Esophagus (tissue), 2 donors: ENCODE measurements around the gene BPIFB6. TPM values are rescaled to one million over a fixed set of nuclear protein-coding genes. Genes with fewer than 3 reads are reported as not detected.

Experiments used
- H3K27ac ChIP-seq, 2 donors: one replicate each; pipeline ENCODE4 v1.5.1; 2013; ENCODE audit warnings: low read depth in 2 of 2, mild to moderate bottlenecking in 2 of 2, inconsistent platforms in 1 of 2, low read length in 1 of 2, moderate library complexity in 1 of 2
- H3K27me3 ChIP-seq, 2 donors: one replicate each; pipeline ENCODE4 v1.6.1; 2013; ENCODE audit warnings: low read length in 2 of 2, control low read depth in 1 of 2, mild to moderate bottlenecking in 1 of 2; ENCODE audit not compliant: insufficient read depth in 2 of 2, control insufficient read depth in 1 of 2
- H3K36me3 ChIP-seq, 2 donors: one replicate each; pipeline ENCODE4 v1.6.1; 2013; ENCODE audit warnings: low read length in 1 of 2; ENCODE audit not compliant: control insufficient read depth in 2 of 2, insufficient read depth in 2 of 2
- H3K4me1 ChIP-seq, 2 donors: one replicate each; pipeline ENCODE4 v1.6.1; 2013; ENCODE audit warnings: low read length in 1 of 2; ENCODE audit not compliant: control insufficient read depth in 2 of 2, insufficient read depth in 2 of 2
- H3K4me3 ChIP-seq, 2 donors: one replicate each; pipeline ENCODE4 v1.5.1; 2013; ENCODE audit warnings: low read length in 2 of 2, mild to moderate bottlenecking in 2 of 2, low read depth in 1 of 2, moderate library complexity in 1 of 2
- H3K9me3 ChIP-seq, 2 donors: one replicate each; pipeline ENCODE4 v1.6.1; 2013; ENCODE audit warnings: mild to moderate bottlenecking in 2 of 2, low read depth in 1 of 2, low read length in 1 of 2, moderate library complexity in 1 of 2; ENCODE audit not compliant: control insufficient read depth in 2 of 2, insufficient read depth in 1 of 2
- WGBS, 2 donors: extraction: QIAGEN DNeasy Blood & Tissue Kit; methylation state at CpG; one replicate each; pipeline ENCODE4 v1.1.7; 2013; 5-methylcytosine and 5-hydroxymethylcytosine counted together
- polyA plus RNA-seq, 2 donors: library from polyadenylated mRNA; stranded (reverse); fragments of 200-250 nt; gene quantifications; one replicate each; pipeline ENCODE4 v1.2.3, GENCODE V29; 2013
- donor health status: healthy with polysubstance abuse.
- donor health status: Bipolar disorder and iron deficiency.

The BPIFB6 gene
- polyA plus RNA-seq, 2 donors = not detected

GRCh38 chr20:33022694-33023438 lies 8.6 kb upstream of the BPIFB6 start:
- Histone ChIP-seq H3K9me3 (no peaks in the 10 kb centered on the region), H3K27me3 (no peaks in the 10 kb centered on the region), H3K27ac (no peak overlapping the region), H3K36me3 (no peaks in the 10 kb centered on the region), H3K4me1 (no peaks in the 10 kb centered on the region), H3K4me3 (no peak overlapping the region)
- 61 to 72% methylated on average over 7 of the region's 7 CpGs for WGBS, 2 donors

GRCh38 chr20:33023439-33024242 lies 7.8 kb upstream of the BPIFB6 start:
- 70 to 73% methylated on average over 6 of the region's 6 CpGs for WGBS, 2 donors

GRCh38 chr20:33024243-33024560 lies 7.2 kb upstream of the BPIFB6 start:
- H3K4me3 ChIP-seq = no peak overlapping the region
- H3K9me3 ChIP-seq = no peaks in the 10 kb centered on the region
- no peaks in the 10 kb centered on the region for H3K27me3 ChIP-seq
- no peak overlapping the region for H3K27ac ChIP-seq
- H3K4me1 ChIP-seq = no peaks in the 10 kb centered on the region
- H3K36me3 ChIP-seq = no peaks in the 10 kb centered on the region
- WGBS, 2 donors = 69 to 82% methylated on average over 1 of the region's 1 CpG

More at GRCh38 chr20:33023439-33024242, 7.8 kb upstream of the BPIFB6 start:
- Histone ChIP-seq H3K4me1 (no peaks in the 10 kb centered on the region), H3K27ac (no peak overlapping the region), H3K27me3 (no peaks in the 10 kb centered on the region), H3K4me3 (no peak overlapping the region), H3K36me3 (no peaks in the 10 kb centered on the region), H3K9me3 (no peaks in the 10 kb centered on the region)

- H3K36me3 ChIP-seq = no peaks in the 10 kb centered on the region
These were observed 6.7 kb upstream of the BPIFB6 start for GRCh38 chr20:33024609-33025317.

GRCh38 chr20:33025318-33025876 lies 6.1 kb upstream of the BPIFB6 start:
- H3K36me3 ChIP-seq = no peaks in the 10 kb centered on the region
- H3K27ac ChIP-seq = no peak overlapping the region
- H3K4me3 ChIP-seq = no peak overlapping the region
- no peaks in the 10 kb centered on the region for H3K9me3 ChIP-seq
- H3K27me3 ChIP-seq = no peaks in the 10 kb centered on the region
- WGBS, 2 donors = 50 to 86% methylated on average over 9 of the region's 9 CpGs
- no peaks in the 10 kb centered on the region for H3K4me1 ChIP-seq

More at GRCh38 chr20:33024609-33025317, 6.7 kb upstream of the BPIFB6 start:
- no peaks in the 10 kb centered on the region for H3K9me3 ChIP-seq
- no peaks in the 10 kb centered on the region for H3K4me1 ChIP-seq
- no peaks in the 10 kb centered on the region for H3K27me3 ChIP-seq
- no peak overlapping the region for H3K4me3 ChIP-seq
- no peak overlapping the region for H3K27ac ChIP-seq
- WGBS, 2 donors = 63 to 65% methylated on average over 5 of the region's 5 CpGs

- Histone ChIP-seq H3K9me3 (no peaks in the 10 kb centered on the region), H3K27ac (no peak overlapping the region), H3K4me1 (no peaks in the 10 kb centered on the region), H3K27me3 (no peaks in the 10 kb centered on the region), H3K4me3 (no peak overlapping the region), H3K36me3 (no peaks in the 10 kb centered on the region)
- 60 to 77% methylated on average over 5 of the region's 5 CpGs for WGBS, 2 donors
These were observed 5.2 kb upstream of the BPIFB6 start for GRCh38 chr20:33026072-33026778.

- Histone ChIP-seq H3K36me3 (no peaks in the 10 kb centered on the region), H3K27ac (no peak overlapping the region), H3K4me1 (no peaks in the 10 kb centered on the region), H3K9me3 (no peaks in the 10 kb centered on the region), H3K4me3 (no peak overlapping the region), H3K27me3 (no peaks in the 10 kb centered on the region)
- 72 to 77% methylated on average over 10 of the region's 10 CpGs for WGBS, 2 donors
These were observed 4.4 kb upstream of the BPIFB6 start for GRCh38 chr20:33026779-33027759.

- H3K9me3 ChIP-seq = no peaks in the 10 kb centered on the region
- 65 to 77% methylated on average over 12 of the region's 12 CpGs for WGBS, 2 donors
- no peak overlapping the region for H3K4me3 ChIP-seq
- no peaks in the 10 kb centered on the region for H3K36me3 ChIP-seq
- H3K27ac ChIP-seq = no peak overlapping the region
- no peaks in the 10 kb centered on the region for H3K27me3 ChIP-seq
- H3K4me1 ChIP-seq = no peaks in the 10 kb centered on the region
These were observed 3.4 kb upstream of the BPIFB6 start for GRCh38 chr20:33027769-33028751.
